Upper lobe of right lung (tissue), 1 donor: ENCODE results near the gene CBX3. TPM values are rescaled to one million over a fixed set of nuclear protein-coding genes. Genes with fewer than 3 reads are reported as not detected.

ENCODE experiments used
- ATAC-seq: fragments of 200-7000 bp; cut with Tn5 transposase; one replicate; pipeline ENCODE4 v1.9.1; 2020; ENCODE audit warnings: mild to moderate bottlenecking, moderate library complexity
- DNase-seq: peaks from one replicate; pipeline ENCODE4 v3.0.0-alpha.2; 2020
- H3K27ac ChIP-seq: fragments of 200-600 bp; one replicate; pipeline ENCODE4 v1.8.0; 2022
- H3K27me3 ChIP-seq: fragments of 200-600 bp; one replicate; pipeline ENCODE4 v1.8.0; 2022; ENCODE audit warnings: mild to moderate bottlenecking
- H3K36me3 ChIP-seq: fragments of 200-600 bp; one replicate; pipeline ENCODE4 v1.8.0; 2022
- H3K4me1 ChIP-seq: fragments of 200-600 bp; one replicate; pipeline ENCODE4 v1.8.0; 2022
- H3K4me3 ChIP-seq: fragments of 200-600 bp; one replicate; pipeline ENCODE4 v1.8.0; 2022; ENCODE audit warnings: mild to moderate bottlenecking
- H3K9me3 ChIP-seq: fragments of 200-600 bp; one replicate; pipeline ENCODE4 v1.8.0; 2022
- intact Hi-C: fragments of 100-400 bp; cut with DNase I; formaldehyde crosslinking; loops from one replicate; pipeline ENCODE4 v1.11.0; 2022
- total RNA-seq: library from RNA; stranded (reverse); fragmentation: NEBNext Ultra II Directional; extraction: Animal tissue kit (Norgen Biotek cat#: 25700); gene quantifications from one replicate; pipeline ENCODE4 v1.2.1, GENCODE V29; 2021
- TF ChIP-seq, protein P1 (sequence below): fragments of 200-600 bp; IDR thresholded peaks from one replicate; pipeline ENCODE4 v1.8.0; 2022; ENCODE audit warnings: antibody characterized with exemption
- donor health status: DM: no; HTN: yes; CAD: no; lungs with severe emphysema.

CBX3 gene
- total RNA-seq, 1 donor from 2014 or later: 83.8 TPM

DNA sequence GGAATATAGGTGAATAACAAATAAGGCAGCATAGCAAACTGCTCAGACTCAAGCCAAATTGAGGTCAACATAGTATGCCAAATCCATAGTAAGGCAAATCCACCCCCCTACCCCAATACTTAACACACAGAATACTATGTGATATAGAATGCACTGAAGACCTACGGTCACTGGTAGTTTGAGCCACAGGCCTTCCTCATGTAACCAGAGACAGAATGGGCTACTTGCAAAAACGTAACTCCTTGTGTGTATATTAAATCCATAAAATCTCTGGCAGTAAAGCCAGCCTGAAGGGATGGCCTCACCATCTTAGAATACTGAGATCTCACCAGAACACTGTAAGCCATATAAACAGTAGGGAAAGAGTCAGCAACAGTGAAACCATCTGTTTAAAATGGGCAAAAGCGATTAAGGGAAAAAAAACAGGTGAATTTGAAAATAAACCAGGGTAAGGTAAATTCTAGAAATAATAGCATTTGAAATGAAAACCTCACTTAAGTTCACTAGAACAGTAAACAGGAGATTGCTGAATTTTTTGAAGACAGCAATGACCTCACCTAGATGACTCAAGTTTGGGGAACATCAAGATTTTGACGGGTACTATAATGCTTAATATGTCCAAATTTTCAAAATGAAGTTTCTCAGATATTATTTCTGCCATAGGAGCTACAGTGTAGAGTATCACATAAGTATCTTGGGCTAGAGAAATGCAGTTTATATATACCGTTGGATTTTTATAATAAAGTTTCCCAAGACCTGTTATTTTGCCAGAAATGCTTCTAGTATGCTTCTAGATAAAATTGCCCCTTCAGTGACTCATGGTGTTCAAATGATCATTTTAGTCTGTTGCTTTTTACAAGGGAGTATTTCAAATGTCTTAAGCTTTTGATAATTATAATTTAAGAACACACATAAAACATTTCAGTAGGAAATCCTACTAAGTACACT, 14.9 kb upstream of the CBX3 start:
- peaks cover 12% of the 10 kb centered on the region for H3K4me1 ChIP-seq
- TF ChIP-seq, protein P1, sequence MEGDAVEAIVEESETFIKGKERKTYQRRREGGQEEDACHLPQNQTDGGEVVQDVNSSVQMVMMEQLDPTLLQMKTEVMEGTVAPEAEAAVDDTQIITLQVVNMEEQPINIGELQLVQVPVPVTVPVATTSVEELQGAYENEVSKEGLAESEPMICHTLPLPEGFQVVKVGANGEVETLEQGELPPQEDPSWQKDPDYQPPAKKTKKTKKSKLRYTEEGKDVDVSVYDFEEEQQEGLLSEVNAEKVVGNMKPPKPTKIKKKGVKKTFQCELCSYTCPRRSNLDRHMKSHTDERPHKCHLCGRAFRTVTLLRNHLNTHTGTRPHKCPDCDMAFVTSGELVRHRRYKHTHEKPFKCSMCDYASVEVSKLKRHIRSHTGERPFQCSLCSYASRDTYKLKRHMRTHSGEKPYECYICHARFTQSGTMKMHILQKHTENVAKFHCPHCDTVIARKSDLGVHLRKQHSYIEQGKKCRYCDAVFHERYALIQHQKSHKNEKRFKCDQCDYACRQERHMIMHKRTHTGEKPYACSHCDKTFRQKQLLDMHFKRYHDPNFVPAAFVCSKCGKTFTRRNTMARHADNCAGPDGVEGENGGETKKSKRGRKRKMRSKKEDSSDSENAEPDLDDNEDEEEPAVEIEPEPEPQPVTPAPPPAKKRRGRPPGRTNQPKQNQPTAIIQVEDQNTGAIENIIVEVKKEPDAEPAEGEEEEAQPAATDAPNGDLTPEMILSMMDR: no peak
- no peaks in the 10 kb centered on the region for H3K27me3 ChIP-seq
- DNase-seq (no peak), ATAC-seq (no peak)
- intact Hi-C loops: no loop called here
- H3K36me3 ChIP-seq: peaks cover 36% of the 10 kb centered on the region
- H3K27ac ChIP-seq: no peak overlapping the region
- H3K9me3 ChIP-seq: no peaks in the 10 kb centered on the region
- no peak overlapping the region for H3K4me3 ChIP-seq

DNA sequence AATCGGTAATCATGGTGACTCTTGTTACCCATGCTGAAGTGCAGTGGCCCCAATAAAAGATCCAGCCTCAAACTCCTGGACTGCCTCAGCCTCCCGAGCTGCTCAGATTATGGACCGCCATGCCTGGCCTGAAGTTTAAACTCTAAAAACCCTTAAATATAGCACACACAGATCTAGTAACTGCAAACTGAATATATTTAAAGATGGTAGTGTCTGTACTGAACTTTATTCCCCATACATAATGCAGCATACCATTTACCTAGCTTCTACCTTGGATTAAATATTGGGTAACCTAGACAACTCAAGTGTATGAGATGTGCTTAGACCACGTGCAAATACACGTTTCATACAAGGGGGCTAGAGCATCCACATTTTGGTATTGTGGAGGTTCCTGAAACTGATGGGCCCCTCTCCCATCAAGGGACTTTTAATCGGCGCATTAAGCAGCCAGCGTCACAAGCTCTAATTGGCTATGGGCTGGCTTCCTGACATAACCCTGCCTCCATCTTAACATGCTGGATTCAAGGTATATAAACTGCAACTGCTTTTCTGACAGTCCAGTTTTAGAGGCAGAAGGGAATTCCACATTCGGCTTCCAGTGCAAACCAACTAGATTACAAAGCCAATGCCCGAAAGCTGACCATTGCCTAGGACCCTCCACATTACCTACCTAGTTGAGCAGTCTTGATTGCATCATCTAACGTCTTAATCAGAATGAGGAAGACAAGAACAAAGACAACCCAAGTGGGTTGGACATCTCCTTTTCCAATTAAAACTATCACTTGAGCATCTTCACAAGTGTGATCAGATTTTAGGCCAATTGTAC, 14.0 kb upstream of the CBX3 start:
- no peaks in the 10 kb centered on the region for H3K27me3 ChIP-seq
- TF ChIP-seq, protein P1: no peak
- H3K4me1 ChIP-seq: peaks cover 19% of the 10 kb centered on the region
- H3K36me3 ChIP-seq: peaks cover 45% of the 10 kb centered on the region
- H3K27ac ChIP-seq: peak overlapping the region; percentile 3
- no peak overlapping the region for H3K4me3 ChIP-seq
- peak; percentile 19 for ATAC-seq
- no peak for DNase-seq
- no peaks in the 10 kb centered on the region for H3K9me3 ChIP-seq
- intact Hi-C loops: no loop called here

- DNase-seq: no peak
- Histone ChIP-seq H3K27ac (no peak overlapping the region), H3K36me3 (peaks cover 53% of the 10 kb centered on the region), H3K4me1 (peaks cover 23% of the 10 kb centered on the region), H3K27me3 (no peaks in the 10 kb centered on the region), H3K9me3 (no peaks in the 10 kb centered on the region), H3K4me3 (no peak overlapping the region)
- TF ChIP-seq, protein P1: no peak
- intact Hi-C loops: no loop called here
- no peak for ATAC-seq
These were observed 13.2 kb upstream of the CBX3 start for GRCh38 chr7:26188206-26188956.

- Histone ChIP-seq H3K27me3 (no peaks in the 10 kb centered on the region), H3K9me3 (no peaks in the 10 kb centered on the region), H3K36me3 (peaks cover 60% of the 10 kb centered on the region), H3K27ac (no peak overlapping the region), H3K4me1 (peaks cover 27% of the 10 kb centered on the region), H3K4me3 (no peak overlapping the region)
- TF ChIP-seq, protein P1: no peak
- DNase-seq (no peak), ATAC-seq (no peak)
- intact Hi-C loops: no loop called here
These were observed 12.5 kb upstream of the CBX3 start for GRCh38 chr7:26188957-26189541.

- DNase-seq (no peak), ATAC-seq (no peak)
- intact Hi-C loops: no loop called here
- H3K27ac ChIP-seq: no peak overlapping the region
- H3K36me3 ChIP-seq: peaks cover 66% of the 10 kb centered on the region
- no peaks in the 10 kb centered on the region for H3K9me3 ChIP-seq
- peaks cover 33% of the 10 kb centered on the region for H3K4me1 ChIP-seq
- TF ChIP-seq, protein P1: no peak
- H3K4me3 ChIP-seq: no peak overlapping the region
- H3K27me3 ChIP-seq: no peaks in the 10 kb centered on the region
These were observed 11.8 kb upstream of the CBX3 start for GRCh38 chr7:26189697-26190096.
